GM23338 (cell line): Measurements from ENCODE around the gene ALDH8A1. TPM values are rescaled to one million over a fixed set of nuclear protein-coding genes. Genes with fewer than 3 reads are reported as not detected.
A peak's percentile ranks its signal among the peaks of the same experiment; 100 is the strongest.

ENCODE experiments used
- ATAC-seq: fragments of 200-7000 bp; cut with Tn5 transposase; 3 replicates; pipeline ENCODE4 v1.9.1; 2020
- DNase-seq: peaks from one replicate; pipeline ENCODE4 v3.0.0-alpha.2; 2015; ENCODE audit warnings: low spot score
- H2AFZ ChIP-seq: fragments of 200-600 bp; sonication (generic); 2 replicates; pipeline ENCODE4 v1.8.0; 2016; ENCODE audit warnings: antibody characterized with exemption, mild to moderate bottlenecking, moderate library complexity
- H3F3A ChIP-seq: fragments of 200-600 bp; sonication (generic); replicated peaks from 2 replicates; pipeline ENCODE4 v1.8.0; 2017; ENCODE audit warnings: antibody characterized with exemption, mixed run types, low read depth
- H3K27ac ChIP-seq: fragments of 200-600 bp; sonication (generic); 2 replicates; pipeline ENCODE4 v1.6.1; 2016; ENCODE audit warnings: low read depth
- H3K27me3 ChIP-seq: fragments of 200-600 bp; sonication (generic); 2 replicates; pipeline ENCODE4 v1.8.0; 2016; ENCODE audit warnings: mild to moderate bottlenecking, mixed run types, moderate library complexity; ENCODE audit not compliant: insufficient read depth
- H3K36me3 ChIP-seq: fragments of 200-600 bp; sonication (generic); 2 replicates; pipeline ENCODE4 v1.8.0; 2016; ENCODE audit warnings: mild to moderate bottlenecking; ENCODE audit not compliant: insufficient read depth
- H3K4me1 ChIP-seq: fragments of 200-600 bp; sonication (generic); 2 replicates; pipeline ENCODE4 v1.8.0; 2016; ENCODE audit warnings: mild to moderate bottlenecking, moderate library complexity; ENCODE audit not compliant: insufficient read depth
- H3K4me2 ChIP-seq: fragments of 200-600 bp; sonication (generic); 2 replicates; pipeline ENCODE4 v1.7.1; 2017; ENCODE audit warnings: mixed run types
- H3K4me3 ChIP-seq: fragments of 200-600 bp; sonication (generic); 2 replicates; pipeline ENCODE4 v1.6.1; 2016; ENCODE audit warnings: mixed run types
- H3K79me2 ChIP-seq: fragments of 200-600 bp; sonication (generic); replicated peaks from 2 replicates; pipeline ENCODE4 v1.8.0; 2017; ENCODE audit warnings: mild to moderate bottlenecking; ENCODE audit not compliant: insufficient read depth
- H3K9me2 ChIP-seq: fragments of 200-600 bp; sonication (generic); 2 replicates; pipeline ENCODE4 v1.8.0; 2017; ENCODE audit not compliant: insufficient read depth
- H4K20me1 ChIP-seq: fragments of 200-600 bp; sonication (generic); replicated peaks from 2 replicates; pipeline ENCODE4 v1.8.0; 2017; ENCODE audit warnings: mild to moderate bottlenecking; ENCODE audit not compliant: insufficient read depth
- H3K27ac Mint-ChIP-seq: 2 replicates; pipeline ENCODE4 v1.8.0; 2020; ENCODE audit warnings: inconsistent platforms, mild to moderate bottlenecking, moderate library complexity, mixed read lengths
- H3K27me3 Mint-ChIP-seq: 3 replicates; pipeline ENCODE4 v1.8.0; 2022; ENCODE audit warnings: low read depth, mild to moderate bottlenecking, moderate library complexity, mixed read lengths, inconsistent platforms; ENCODE audit not compliant: insufficient read depth, poor library complexity
- H3K36me3 Mint-ChIP-seq: 3 replicates; pipeline ENCODE4 v1.8.0; 2021; ENCODE audit warnings: low read depth, mild to moderate bottlenecking, inconsistent platforms, moderate library complexity, mixed read lengths
- H3K4me1 Mint-ChIP-seq: 3 replicates; pipeline ENCODE4 v1.8.0; 2020; ENCODE audit warnings: mild to moderate bottlenecking, inconsistent platforms, mixed read lengths
- H3K4me3 Mint-ChIP-seq: 3 replicates; pipeline ENCODE4 v1.8.0; 2021; ENCODE audit warnings: moderate library complexity, mild to moderate bottlenecking, inconsistent platforms, mixed read lengths
- H3K9me3 Mint-ChIP-seq: 3 replicates; pipeline ENCODE4 v1.8.0; 2020; ENCODE audit warnings: moderate library complexity, mild to moderate bottlenecking, inconsistent platforms, mixed read lengths
- CREB1 ChIP-seq: fragments of 250-450 bp; sonication (Bioruptor Pico); IDR thresholded peaks from 2 replicates; pipeline ENCODE4 v1.5.0; 2020; ENCODE audit warnings: low read depth, mild to moderate bottlenecking, moderate library complexity
- EZH2phosphoT487 ChIP-seq: fragments of 200-600 bp; sonication (generic); IDR thresholded peaks from one replicate; pipeline ENCODE4 v1.8.1; 2018; ENCODE audit warnings: antibody characterized with exemption; ENCODE audit not compliant: unreplicated experiment
- JUNB ChIP-seq: IDR thresholded peaks from one replicate; pipeline ENCODE4 v1.6.1; 2016; ENCODE audit warnings: antibody characterized with exemption; ENCODE audit not compliant: unreplicated experiment
- POLR2AphosphoS5 ChIP-seq: IDR thresholded peaks from 2 replicates; pipeline ENCODE4 v1.6.1; 2016; ENCODE audit warnings: antibody characterized with exemption, low read depth
- REST ChIP-seq: IDR thresholded peaks from one replicate; pipeline ENCODE4 v1.6.1; 2018; ENCODE audit warnings: antibody characterized with exemption; ENCODE audit not compliant: unreplicated experiment
- ZNF331 ChIP-seq: fragments of 250-450 bp; sonication (Bioruptor Pico); IDR thresholded peaks from 2 replicates; pipeline ENCODE4 v1.5.0; 2020; ENCODE audit warnings: low read depth, mild to moderate bottlenecking, moderate library complexity
- ZNF462 ChIP-seq: fragments of 250-450 bp; sonication (Bioruptor Pico); IDR thresholded peaks from 2 replicates; pipeline ENCODE4 v1.5.0; 2020; ENCODE audit warnings: mild to moderate bottlenecking, moderate library complexity
- polyA plus RNA-seq: library from polyadenylated mRNA; unstranded; fragments of >200 nt; fragmentation: Nextera tagmentation; extraction: Ambion mirVana; gene quantifications from 2 replicates; pipeline ENCODE4 v1.2.1, GENCODE V29; 2016
- total RNA-seq: library from RNA; depleted of rRNA; stranded (reverse); fragments of >200 nt; shearing (Covaris generic); gene quantifications from 2 replicates; pipeline ENCODE4 v1.2.3, GENCODE V29; 2014

ALDH8A1 gene
- total and polyA plus RNA-seq, 2 experiments from 2014 or later = not detected

GRCh38 chr6:134990262-134990661 is 40.4 kb upstream of the ALDH8A1 start:
- Histone ChIP-seq H4K20me1 (no peaks in the 10 kb centered on the region), H3K4me3 (no peak overlapping the region), H2AFZ (no peak overlapping the region), H3K27ac (no peak overlapping the region), H3K27me3 (no peaks in the 10 kb centered on the region), H3K36me3 (peaks cover 9% of the 10 kb centered on the region; the same call in 1 of the 2 replicates), H3K4me2 (no peak overlapping the region), H3K9me2 (no peaks in the 10 kb centered on the region), H3K79me2 (no peaks in the 10 kb centered on the region), H3K4me1 (no peaks in the 10 kb centered on the region), H3F3A (no peaks in the 10 kb centered on the region)
- Mint-ChIP-seq H3K4me3 (no peak overlapping the region), H3K9me3 (no peaks in the 10 kb centered on the region), H3K27ac (no peak overlapping the region), H3K27me3 (no peaks in the 10 kb centered on the region), H3K36me3 (0 out of 3 replicates have a peak, but pooled peaks cover 4% of the 10 kb centered on the region), H3K4me1 (no peaks in the 10 kb centered on the region; the same call in 1 of the 3 replicates)
- DNase-seq = no peak
- ATAC-seq = no peak
- no peak for TF ChIP-seq POLR2AphosphoS5

- ATAC-seq (no peak), DNase-seq (no peak)
- Mint-ChIP-seq H3K4me1 (no peaks in the 10 kb centered on the region; the same call in 1 of the 3 replicates), H3K36me3 (peaks cover 24% of the 10 kb centered on the region; the same call in 2 of the 3 replicates), H3K27ac (peak overlapping the region; percentile 41; the same call in 1 of the 2 replicates), H3K4me3 (no peak overlapping the region), H3K9me3 (no peaks in the 10 kb centered on the region), H3K27me3 (no peaks in the 10 kb centered on the region)
- H3K4me3 ChIP-seq = no peak overlapping the region
- no peak overlapping the region for H2AFZ ChIP-seq
- no peaks in the 10 kb centered on the region; the same call in 1 of the 2 replicates for H4K20me1 ChIP-seq
- no peaks in the 10 kb centered on the region for H3K4me1 ChIP-seq
- H3K9me2 ChIP-seq = no peaks in the 10 kb centered on the region
- H3K79me2 ChIP-seq = no peaks in the 10 kb centered on the region
- no peaks in the 10 kb centered on the region for H3F3A ChIP-seq
- H3K27ac ChIP-seq = no peak overlapping the region
- TF ChIP-seq CREB1 (CRISPR knock-in tag) (no peak), JUNB (no peak), ZNF331 (CRISPR knock-in tag) (no peak), EZH2phosphoT487 (no peak), REST (no peak)
- H3K4me2 ChIP-seq = no peak overlapping the region
- no peaks in the 10 kb centered on the region; the same call in 1 of the 2 replicates for H3K36me3 ChIP-seq
- no peaks in the 10 kb centered on the region for H3K27me3 ChIP-seq
Measured at GRCh38 chr6:134984821-134985220, 34.9 kb upstream of the ALDH8A1 start.

- Mint-ChIP-seq H3K4me1 (no peaks in the 10 kb centered on the region), H3K9me3 (no peaks in the 10 kb centered on the region)
- H4K20me1 ChIP-seq = no peaks in the 10 kb centered on the region; the same call in 1 of the 2 replicates
Measured at GRCh38 chr6:134983823-134984222, 33.9 kb upstream of the ALDH8A1 start.

More at GRCh38 chr6:134983823-134984222, 33.9 kb upstream of the ALDH8A1 start:
- H3K27me3 ChIP-seq = no peaks in the 10 kb centered on the region
- Mint-ChIP-seq H3K36me3 (peaks cover 24% of the 10 kb centered on the region; the same call in 2 of the 3 replicates), H3K27me3 (no peaks in the 10 kb centered on the region), H3K27ac (no peak overlapping the region), H3K4me3 (no peak overlapping the region)
- no peak overlapping the region for H3K4me3 ChIP-seq
- H3K27ac ChIP-seq = no peak overlapping the region; the same call in 1 of the 2 replicates
- no peaks in the 10 kb centered on the region for H3K79me2 ChIP-seq
- H3K4me2 ChIP-seq = no peak overlapping the region
- no peak overlapping the region for H2AFZ ChIP-seq
- no peaks in the 10 kb centered on the region for H3K4me1 ChIP-seq
- H3K9me2 ChIP-seq = no peaks in the 10 kb centered on the region
- H3K36me3 ChIP-seq = no peaks in the 10 kb centered on the region; the same call in 1 of the 2 replicates
- ATAC-seq (no peak), DNase-seq (no peak)
- H3F3A ChIP-seq = no peaks in the 10 kb centered on the region
- no peak for TF ChIP-seq ZNF462 (CRISPR knock-in tag)
